NB4 (cell line): ENCODE measurements around the gene STMND1.

Source experiments
- CTCF ChIP-seq: IDR thresholded peaks from one replicate; pipeline ENCODE4 v1.5.1; 2012; ENCODE audit warnings: low read depth, low read length
- POLR2A ChIP-seq: IDR thresholded peaks from 2 replicates; pipeline ENCODE4 v1.6.1; 2011; ENCODE audit warnings: mild to moderate bottlenecking; ENCODE audit not compliant: insufficient read length; ENCODE audit errors: extremely low read depth

DNA sequence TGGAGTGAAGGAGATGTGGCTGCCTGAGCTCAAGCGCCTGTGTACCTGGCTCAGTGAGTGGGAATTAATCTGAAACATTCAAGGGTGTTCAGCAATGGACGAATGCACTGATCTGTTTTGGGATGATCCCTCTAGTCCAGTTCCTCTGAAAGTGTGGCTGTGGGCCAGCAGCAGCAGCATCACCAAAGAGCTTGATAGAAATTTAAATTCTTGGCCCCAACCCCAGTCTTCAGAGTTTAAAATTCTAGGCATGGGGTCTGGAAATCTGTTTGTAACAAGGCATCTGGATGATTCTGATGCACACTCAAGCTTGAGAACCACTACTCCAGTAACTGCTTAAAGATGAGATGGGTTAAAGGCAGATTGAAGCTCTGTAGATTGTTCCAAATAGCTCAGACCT lies 59.2 kb downstream of the STMND1 start:
- TF ChIP-seq CTCF (no peak), POLR2A (no peak)
